ENCODE results near the gene ZNF772.

DNA sequence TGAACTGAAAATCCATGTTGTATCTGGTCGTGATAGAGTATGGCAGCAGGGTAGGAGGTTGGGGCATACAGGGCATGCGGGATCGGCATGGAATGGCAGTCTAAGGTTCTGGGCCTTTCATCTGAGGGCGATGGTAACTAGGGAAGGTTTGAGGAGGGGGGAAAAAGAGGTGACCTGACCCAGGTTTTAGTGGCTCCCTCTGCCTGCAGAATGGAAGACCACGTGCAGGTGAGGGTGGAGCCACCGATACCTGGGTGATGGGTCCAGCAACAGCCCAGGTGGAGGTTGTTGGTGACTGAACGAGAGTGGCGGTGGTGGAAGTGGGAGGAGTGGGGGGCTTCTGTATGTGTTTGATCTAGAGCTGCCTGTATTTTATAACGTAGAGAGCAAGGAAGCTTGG, 38.4 kb downstream of the ZNF772 start:
- TF ChIP-seq, protein P1, sequence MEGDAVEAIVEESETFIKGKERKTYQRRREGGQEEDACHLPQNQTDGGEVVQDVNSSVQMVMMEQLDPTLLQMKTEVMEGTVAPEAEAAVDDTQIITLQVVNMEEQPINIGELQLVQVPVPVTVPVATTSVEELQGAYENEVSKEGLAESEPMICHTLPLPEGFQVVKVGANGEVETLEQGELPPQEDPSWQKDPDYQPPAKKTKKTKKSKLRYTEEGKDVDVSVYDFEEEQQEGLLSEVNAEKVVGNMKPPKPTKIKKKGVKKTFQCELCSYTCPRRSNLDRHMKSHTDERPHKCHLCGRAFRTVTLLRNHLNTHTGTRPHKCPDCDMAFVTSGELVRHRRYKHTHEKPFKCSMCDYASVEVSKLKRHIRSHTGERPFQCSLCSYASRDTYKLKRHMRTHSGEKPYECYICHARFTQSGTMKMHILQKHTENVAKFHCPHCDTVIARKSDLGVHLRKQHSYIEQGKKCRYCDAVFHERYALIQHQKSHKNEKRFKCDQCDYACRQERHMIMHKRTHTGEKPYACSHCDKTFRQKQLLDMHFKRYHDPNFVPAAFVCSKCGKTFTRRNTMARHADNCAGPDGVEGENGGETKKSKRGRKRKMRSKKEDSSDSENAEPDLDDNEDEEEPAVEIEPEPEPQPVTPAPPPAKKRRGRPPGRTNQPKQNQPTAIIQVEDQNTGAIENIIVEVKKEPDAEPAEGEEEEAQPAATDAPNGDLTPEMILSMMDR (conservative IDR thresholded peaks at IDR 0.05 in 1 of 2, IDR thresholded peaks at IDR 0.05 in 1 of 2; ENCODE audit: extremely low read depth in 1 of 2, insufficient read depth in 1 of 2, low read depth in 1 of 2, low read length in 2 of 2), result no peak
- TF ChIP-seq EZH2 (IDR thresholded peaks at IDR 0.05; ENCODE audit: borderline replicate concordance, low read length), result no peak

Data from mammary epithelial cell (primary cell).